ENCODE measurements around the gene PPIAL4G.

PPIAL4G gene

Small RNAs within 50 kb of the gene (small RNA-seq; reads per million reads assigned to genes)
- 0.47 to 1.5 reads per million in 2 experiments for gene RF00003
